Subcutaneous adipose tissue (tissue), 4 donors: ENCODE data around the gene IL19. TPM values are rescaled to one million over a fixed set of nuclear protein-coding genes. Genes with fewer than 3 reads are reported as not detected.

Experiments
- CTCF ChIP-seq: fragments of 450-650 bp; IDR thresholded peaks from one replicate; pipeline ENCODE4 v1.5.1; 2016; ENCODE audit warnings: low read depth, mild to moderate bottlenecking, control low read depth, antibody characterized with exemption, moderate library complexity
- total RNA-seq, 4 donors: library from RNA; depleted of rRNA; stranded (reverse); fragments of >200 nt; gene quantifications; one replicate each; pipeline ENCODE4 v1.1.0, GENCODE V29; 2016

IL19 gene
- total RNA-seq, 4 donors from 2014 or later: not detected

GRCh38 chr1:206742719-206743383, 27.7 kb upstream of the IL19 start:
- TF ChIP-seq CTCF: no peak

GRCh38 chr1:206744683-206745082, 25.9 kb upstream of the IL19 start:
- no peak for TF ChIP-seq CTCF

DNA sequence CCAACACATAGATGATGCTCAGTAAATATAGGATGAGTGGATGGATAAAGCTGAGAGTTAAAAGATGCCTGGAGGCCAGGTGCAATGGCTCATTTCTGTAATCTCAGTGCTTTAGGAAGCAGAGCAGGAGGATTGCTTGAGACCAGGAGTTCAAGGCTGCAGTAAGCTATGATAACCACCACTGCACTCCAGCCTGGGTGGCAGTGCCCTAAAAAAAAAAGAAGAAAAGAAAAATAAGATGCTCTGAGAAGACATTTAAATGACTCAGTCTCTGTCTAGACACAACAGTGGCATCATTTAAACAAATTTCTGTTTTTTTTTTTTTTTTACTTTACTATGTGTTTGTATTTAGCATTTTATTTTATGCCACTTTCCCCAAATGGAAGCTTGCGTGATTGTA, 25.3 kb upstream of the IL19 start:
- no peak for TF ChIP-seq CTCF

- no peak for TF ChIP-seq CTCF
Measured at GRCh38 chr1:206748348-206749030, 22.1 kb upstream of the IL19 start.

GRCh38 chr1:206751891-206752290, 18.7 kb upstream of the IL19 start:
- TF ChIP-seq CTCF: no peak

DNA sequence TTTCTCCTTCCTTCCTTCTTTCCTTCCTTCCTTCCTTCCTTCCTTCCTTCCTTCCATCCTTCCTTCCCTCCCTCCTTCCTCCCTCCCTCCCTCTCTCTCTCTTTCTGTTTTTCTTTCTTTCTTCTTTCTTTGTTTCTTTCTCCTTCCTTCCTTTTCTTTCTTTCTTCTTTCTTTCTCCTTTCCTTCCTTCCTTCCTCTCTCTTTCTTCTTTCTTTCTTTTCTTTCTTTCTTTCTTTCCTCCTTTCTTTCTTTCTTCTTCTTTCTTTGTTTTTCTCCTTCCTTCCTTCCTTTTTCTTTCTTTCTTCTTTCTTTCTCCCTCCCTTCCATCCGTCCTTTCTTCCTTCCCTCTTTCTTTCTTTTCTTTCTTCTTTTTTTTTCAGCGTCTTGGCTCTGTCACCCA, 18.1 kb upstream of the IL19 start:
- no peak for TF ChIP-seq CTCF

- no peak for TF ChIP-seq CTCF
Measured at GRCh38 chr1:206753141-206753540, 17.4 kb upstream of the IL19 start.
